Mucosa of gallbladder (tissue), 1 donor: Measurements from ENCODE around the gene LOC101059915. TPM values are rescaled to one million over a fixed set of nuclear protein-coding genes. Genes with fewer than 3 reads are reported as not detected.
"Not testable (repeated sequence)": the region's sequence is repeated elsewhere in the genome, so short reads cannot be mapped to it uniquely, and the experiment has no call there.

Experiments used
- DNase-seq: peaks from one replicate; pipeline ENCODE4 v3.0.0-alpha.2; 2020; ENCODE audit warnings: low spot score
- total RNA-seq: library from RNA; stranded (reverse); gene quantifications from one replicate; pipeline ENCODE4 v1.2.1, GENCODE V29; 2021
- donor health status: DM: no; HTN: no; CAD: no.

Gene LOC101059915

DNA sequence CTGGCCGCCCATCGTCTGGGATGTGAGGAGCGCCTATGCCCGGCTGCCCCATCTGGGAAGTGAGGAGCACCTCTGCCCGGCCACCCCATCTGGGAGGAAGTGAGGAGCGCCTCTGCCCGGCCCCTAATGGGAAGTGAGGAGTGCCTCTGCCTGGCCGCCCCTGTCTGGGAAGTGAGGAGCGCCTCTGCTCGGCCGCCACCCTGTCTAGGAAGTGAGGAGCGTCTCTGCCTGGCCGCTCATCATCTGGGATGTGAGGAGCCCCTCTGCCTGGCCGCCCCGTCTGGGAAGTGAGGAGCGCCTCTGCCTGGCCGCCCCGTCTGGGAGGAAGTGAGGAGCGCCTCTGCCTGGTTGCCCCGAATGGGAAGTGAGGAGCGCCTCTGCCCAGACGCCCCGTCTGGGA lies 8.3 kb downstream of the LOC101059915 start:
- DNase-seq, result not testable (repeated sequence)

DNA sequence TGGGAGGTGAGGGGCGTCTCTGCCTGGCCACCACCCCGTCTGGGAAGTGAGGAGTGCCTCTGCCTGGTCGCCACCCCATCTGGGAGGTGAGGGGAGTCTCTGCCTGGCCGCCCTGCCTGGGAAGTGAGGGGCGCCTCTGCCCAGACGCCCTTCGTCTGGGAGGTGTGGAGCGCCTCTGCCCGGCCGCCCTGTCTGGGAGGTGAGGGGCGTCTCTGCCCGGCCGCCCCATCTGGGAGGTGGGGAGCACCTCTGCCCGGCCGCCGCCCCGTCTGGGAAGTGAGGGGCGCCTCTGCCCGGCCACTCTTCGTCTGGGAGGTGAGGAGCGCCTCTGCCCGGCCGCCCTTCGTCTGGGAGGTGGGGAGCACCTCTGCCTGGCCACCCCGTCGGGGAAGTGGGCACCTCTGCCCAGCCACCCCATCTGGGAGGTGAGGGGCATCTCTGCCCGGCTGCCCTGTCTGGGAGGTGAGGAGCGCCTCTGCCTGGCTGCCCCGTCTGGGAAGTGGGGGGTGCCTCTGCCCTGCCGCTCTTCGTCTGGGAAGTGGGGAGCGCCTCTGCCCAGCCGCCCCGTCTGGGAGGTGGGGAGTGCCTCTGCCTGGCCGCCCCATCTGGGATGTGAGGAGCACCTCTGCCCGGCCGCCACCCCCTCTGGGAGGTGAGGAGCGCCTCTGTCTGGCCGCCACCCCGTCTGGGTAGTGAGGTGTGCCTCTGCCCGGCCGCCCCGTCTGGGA lies 8.9 kb downstream of the LOC101059915 start:
- DNase-seq, result not testable (repeated sequence)

DNA sequence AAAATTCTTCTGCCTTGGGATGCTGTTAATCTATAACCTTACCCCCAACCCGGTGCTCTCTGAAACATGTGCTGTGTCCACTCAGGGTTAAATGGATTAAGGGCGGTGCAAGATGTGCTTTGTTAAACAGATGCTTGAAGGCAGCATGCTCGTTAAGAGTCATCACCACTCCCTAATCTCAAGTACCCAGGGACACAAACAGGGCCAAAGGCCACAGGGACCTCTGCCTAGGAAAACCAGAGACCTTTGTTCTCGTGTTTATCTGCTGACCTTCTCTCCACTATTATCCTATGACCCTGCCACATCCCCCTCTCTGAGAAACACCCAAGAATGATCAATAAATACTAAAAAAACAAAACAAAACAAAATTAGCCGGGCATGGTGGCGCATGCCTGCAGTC lies 9.8 kb downstream of the LOC101059915 start:
- DNase-seq, result not testable (repeated sequence)

DNA sequence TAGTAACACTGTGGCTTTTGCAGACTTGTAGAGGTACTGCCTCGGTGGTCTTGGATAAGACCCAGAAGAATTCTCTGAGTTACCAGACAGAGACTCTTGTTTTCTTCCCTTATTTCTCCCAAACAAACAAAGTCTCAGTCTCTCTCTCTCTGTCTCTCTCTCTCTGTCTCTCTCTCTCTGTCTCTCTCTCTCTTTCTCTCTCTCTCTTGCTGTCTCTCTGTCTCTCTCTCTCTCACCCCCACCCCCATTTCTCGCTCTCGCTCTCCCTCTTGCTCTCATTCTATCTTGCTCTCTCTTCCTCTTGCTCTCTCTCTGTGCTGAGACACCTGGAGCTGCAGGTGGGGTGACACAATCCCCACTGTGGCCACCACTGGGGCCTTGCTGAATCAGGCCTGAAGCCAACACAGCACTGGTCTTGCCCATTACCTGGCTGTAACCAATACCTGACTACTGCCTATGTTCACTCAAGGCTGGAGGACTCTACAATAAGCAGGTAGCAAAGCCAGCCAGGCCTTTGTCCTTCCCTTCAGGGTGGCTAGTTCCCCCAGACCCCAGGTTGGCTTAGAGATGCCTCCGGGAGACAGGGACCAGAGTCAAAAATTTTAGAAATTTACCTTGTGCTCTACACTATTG lies 12.3 kb downstream of the LOC101059915 start:
- DNase-seq, result no peak

DNA sequence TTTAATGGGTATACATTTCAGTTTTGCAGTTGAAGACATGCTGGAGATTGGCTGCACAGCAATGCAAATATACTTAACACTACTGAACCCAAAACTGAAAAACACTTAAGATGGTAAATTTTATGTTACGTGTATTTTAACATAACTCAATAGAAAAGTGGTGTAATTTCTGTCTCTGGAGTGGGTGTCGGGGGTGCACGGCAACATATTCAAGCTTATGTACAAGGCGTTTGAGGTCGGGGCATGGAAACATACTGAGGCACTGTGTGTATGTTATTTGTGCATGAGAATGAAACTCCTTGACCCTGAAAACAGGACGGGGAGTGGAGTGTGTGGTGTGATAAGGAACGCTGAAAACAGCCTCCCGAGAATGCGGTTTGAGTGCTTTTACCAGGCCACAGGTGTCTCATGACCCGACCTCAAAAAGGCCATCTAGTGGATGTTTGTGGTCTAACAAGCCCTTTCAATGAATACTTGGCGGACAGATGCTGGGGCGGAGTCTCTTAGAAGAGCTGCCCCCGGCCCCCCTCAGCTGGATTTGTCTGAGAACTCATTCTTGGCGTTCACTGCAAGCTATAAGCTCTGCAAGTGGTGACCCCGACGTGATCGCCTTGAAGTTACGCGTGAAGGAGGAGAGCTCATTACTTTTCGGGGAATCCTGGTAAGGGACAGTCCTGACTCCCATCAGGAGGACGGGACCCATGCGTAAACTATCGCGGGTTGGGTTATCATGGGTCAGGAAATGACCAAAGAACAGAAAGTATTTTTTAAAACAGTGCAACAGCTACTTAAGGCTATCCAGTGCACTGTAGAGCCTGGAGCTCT lies 29.5 kb downstream of the LOC101059915 start:
- not testable (repeated sequence) for DNase-seq

DNA sequence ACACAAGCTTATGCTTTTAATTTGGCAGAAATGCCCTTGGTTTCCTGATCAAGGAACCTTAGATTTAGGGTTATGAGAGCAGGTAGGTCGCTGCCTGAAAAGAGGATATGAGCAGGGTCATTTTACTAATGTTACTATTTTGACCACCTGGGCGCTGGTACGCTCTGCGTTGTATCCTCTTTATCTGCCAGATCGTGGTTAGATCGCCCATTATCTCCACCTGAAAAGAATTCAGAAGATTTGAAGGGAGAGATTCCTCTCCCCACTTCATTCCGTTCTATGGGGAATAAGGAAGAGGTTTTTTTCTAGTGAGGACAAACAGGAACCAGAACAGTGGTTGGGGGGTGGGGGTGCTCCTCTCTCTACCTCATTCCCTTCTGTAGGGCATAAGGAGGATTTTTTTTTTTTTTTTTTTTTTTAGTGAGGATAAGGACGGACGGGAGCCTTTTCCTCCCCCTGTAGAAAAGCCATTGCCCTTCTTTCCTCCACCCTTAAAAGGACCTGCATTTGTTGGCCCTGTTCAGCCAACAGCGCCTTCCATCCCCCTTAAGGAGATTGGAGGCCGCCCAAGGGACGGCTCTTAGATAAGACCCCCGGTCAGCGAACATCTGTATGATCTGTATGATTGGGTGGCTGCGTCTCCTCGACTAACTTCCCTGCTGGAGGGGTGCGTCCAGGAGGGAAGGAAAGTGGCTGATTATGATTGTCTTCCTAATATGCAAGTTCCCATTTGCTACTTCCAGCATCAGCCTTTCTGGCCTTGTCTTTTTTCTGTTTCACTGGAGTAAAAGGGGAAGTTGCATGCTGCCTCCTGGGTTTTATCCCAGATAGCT lies 30.3 kb downstream of the LOC101059915 start:
- DNase-seq, result not testable (repeated sequence)

DNA sequence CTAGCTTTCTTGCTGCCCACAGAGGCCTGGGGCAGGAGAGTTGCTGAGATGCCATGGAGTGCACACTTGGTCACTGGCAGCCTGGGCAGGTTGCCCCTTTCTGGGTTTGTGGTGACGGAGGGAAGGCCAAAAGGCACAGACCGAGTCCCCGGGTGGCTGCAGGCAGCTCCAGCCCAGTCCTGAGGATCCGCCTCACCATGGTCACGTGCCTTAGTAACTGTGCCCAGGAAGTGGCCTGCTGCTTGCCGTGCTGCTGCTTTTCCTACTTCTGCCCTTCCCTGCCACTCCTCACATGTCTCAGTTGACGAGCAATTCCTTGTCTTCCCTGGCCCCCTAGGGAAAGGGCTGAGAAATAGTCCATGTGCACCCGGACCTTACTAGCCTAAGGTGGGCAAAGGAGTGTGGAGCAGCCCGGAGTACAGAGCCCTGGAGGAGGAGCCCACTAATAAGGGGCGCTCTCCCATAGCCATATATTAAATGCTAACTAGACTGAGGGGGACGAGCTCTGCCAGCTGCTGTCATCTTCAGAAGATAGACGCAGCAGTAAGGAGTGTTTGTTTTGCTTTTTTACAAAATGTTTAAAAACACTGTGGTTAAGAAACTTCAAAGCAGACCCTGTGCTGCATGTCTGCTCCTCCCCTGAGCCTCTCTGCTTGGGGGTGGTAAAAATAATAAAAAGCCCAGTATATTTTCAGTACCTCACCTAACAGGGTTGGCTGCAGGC lies 31.1 kb downstream of the LOC101059915 start:
- not testable (repeated sequence) for DNase-seq

DNA sequence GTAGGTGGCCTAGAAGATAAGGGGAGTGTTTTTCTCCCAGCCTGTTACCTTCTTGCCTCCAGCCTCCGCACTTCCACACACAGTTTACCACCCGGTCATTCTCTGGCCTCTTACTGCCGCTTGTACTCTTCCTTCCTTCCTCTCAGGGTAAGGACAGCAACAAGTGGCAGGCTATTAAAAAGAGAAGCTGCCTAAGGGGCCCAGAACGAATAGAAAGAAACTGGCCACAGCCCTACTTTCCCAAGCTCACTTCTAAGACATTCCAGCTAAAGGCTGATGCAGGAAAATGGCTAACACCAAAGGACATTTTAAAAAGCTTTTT lies 31.6 kb downstream of the LOC101059915 start:
- not testable (repeated sequence) for DNase-seq

DNA sequence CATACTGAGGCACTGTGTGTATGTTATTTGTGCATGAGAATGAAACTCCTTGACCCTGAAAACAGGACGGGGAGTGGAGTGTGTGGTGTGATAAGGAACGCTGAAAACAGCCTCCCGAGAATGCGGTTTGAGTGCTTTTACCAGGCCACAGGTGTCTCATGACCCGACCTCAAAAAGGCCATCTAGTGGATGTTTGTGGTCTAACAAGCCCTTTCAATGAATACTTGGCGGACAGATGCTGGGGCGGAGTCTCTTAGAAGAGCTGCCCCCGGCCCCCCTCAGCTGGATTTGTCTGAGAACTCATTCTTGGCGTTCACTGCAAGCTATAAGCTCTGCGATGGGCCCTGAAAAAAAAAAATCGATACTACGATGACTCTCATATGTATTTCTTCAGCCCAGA lies 35.5 kb downstream of the LOC101059915 start:
- not testable (repeated sequence) for DNase-seq

DNA sequence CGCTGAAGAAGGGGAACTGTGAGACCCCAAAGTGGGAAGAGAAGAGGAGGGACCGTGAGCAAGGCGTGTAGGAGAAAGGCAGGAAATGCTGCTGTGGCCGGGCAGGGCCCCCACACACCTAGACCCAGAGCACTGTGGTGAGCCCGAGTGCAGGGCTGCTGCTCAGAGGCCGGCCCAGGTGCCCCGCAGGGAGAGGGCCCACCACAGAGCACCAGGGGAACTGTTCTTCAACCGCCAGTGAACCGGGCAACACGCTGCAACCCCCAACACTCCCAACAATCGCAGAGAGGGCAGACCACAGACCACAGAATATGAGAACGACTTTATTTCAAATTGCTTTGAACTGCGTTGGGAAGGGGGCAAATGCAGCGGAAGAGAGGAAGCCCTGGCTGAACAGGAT lies 46.7 kb downstream of the LOC101059915 start:
- DNase-seq, result not testable (repeated sequence)

DNA sequence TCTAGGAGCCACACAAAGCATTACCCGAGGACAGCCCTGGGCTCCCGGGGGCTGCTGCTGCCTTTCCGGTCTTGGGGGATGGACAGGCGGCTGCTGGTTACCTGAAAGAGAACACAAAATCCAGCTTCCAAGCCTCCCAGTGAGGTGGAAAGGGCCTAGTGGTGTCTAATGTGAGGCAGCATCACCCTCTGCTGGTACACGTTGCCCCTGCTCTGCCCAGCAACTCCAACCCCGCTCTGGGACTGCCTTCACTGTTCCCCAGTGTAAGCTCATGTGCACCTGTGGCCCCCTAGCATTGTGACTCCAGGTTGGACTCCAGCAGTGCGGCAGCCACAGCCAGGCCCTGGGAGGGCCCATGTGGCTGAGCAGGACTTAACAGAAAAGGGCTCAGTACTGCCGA lies 48.2 kb downstream of the LOC101059915 start:
- DNase-seq, result not testable (repeated sequence)

DNA sequence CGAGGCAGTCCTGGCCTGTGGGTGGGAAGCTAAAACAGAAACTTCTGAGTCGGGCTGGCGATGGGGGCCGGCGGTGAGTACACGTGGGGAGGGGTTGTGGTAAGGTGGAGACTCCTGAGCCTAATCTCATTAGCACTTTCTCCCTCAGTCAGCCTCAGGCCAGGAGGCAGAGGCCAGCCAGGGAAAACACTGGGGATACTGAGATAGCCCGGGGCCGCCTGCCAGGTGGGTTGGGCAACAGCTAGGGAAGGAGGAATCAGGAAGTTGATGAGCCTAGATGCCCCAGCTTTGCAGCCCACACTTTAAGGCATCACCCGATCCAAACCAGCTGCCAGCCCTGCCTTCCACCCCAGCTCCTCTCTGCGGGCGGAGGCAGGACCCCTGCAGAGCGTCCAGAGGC lies 49.0 kb downstream of the LOC101059915 start:
- DNase-seq, result not testable (repeated sequence)

DNA sequence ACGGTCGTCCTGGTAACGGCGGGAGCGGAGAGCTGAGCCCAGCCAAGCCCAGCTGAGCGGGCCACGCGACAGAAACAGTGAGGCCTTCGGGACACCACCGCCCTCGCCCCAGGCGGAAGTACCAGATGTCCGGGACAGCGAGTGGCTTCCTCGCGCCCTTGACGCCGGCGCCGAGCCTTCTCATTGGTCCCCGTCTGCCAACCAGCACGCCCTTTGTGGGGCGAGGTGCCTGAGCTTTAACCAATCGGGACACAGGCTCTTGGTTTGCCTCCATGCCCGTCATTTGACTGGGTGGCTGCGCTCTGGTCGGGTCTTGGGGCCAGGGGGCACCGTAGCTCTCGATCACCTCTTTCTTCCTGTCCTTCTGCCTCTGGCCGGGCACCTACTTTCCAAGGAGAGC lies 50.8 kb downstream of the LOC101059915 start, which contains the start of gene CXorf49:
Gene CXorf49, minus strand, starts transcription at position 101 of the 400 bp plus-strand sequence. CDS start 134 bp downstream, outside the sequence.
- DNase-seq, result not testable (repeated sequence)

DNA sequence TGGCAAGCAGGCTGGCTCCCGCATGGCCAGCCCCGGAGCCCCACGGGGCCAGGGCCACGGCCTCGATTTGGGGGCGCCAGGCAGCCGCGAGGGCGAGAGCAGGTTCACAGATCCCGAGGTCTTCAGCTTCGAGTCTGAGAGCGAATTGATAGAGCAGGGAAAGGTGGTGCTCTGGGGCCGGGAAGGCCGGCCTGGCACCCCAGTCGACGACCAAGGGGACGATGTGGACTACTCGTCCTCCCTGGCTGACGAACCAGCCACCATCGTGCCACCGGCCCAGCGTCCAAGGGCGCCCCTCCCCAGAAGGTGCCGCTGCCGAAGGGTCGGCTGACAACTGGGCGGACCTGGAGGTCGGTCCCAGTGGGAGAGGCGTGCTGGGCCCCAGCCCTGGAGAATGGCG lies 51.8 kb downstream of the LOC101059915 start:
- DNase-seq, result not testable (repeated sequence)

DNA sequence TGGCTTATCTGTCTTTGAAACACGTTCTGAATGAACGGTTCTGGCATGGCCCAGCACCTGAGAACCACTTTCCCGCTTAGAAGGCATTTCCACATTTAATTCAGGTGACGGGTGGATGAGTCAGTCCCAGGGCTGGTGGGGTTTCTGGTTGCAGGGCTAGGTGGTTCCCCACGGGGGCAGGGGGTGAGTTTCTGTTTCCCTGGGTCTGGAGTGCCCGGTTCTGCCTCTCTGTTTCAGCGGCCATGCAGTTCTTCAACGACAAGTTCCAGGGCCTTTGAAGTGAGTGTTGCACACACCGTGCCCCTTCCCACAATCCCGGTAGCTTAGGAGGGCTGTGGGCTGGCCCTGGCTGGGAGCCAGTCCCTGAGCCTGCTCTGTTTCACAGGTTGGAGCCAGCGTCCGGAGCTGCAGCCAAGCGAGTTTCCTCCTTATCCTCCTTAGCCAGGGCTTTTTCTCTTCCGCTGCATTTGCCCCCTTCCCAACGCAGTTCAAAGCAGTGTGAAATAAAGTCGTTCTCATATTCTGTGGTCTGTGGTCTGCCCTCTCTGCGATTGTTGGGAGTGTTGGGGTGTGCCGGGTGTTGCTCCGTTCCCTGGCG lies 53.0 kb downstream of the LOC101059915 start:
- DNase-seq, result not testable (repeated sequence)

Other genes starting within 250 kb of the LOC101059915 start
- gene OGT, start 134.4 kb upstream of the LOC101059915 start, total RNA-seq, result 139 TPM
- gene GCNA, start 89.1 kb upstream of the LOC101059915 start, total RNA-seq, result 2.0 TPM
- 1.5 TPM for gene CXCR3, start 49.0 kb upstream of the LOC101059915 start, total RNA-seq
- not detected for gene CXorf49, start 50.7 kb downstream of the LOC101059915 start, total RNA-seq
- not detected for gene CXorf49B, start 95.8 kb downstream of the LOC101059915 start, total RNA-seq
- gene NHSL2, start 243.3 kb downstream of the LOC101059915 start, total RNA-seq, result 13.6 TPM